GM21576 (cell line): ENCODE results near the gene OAF.
"Not testable (repeated sequence)": the region's sequence is repeated elsewhere in the genome, so short reads cannot be mapped to it uniquely, and the experiment has no call there.

Experiments used
- ATAC-seq: cut with Tn5 transposase; IDR thresholded peaks from one replicate; pipeline ENCODE4 v1.9.1; 2021; ENCODE audit warnings: mild to moderate bottlenecking, moderate library complexity; ENCODE audit not compliant: unreplicated experiment

OAF gene

GRCh38 chr11:120261931-120262330 lies 51.1 kb downstream of the OAF start:
- ATAC-seq = no peak

GRCh38 chr11:120267319-120267718 lies 56.5 kb downstream of the OAF start:
- ATAC-seq = no peak

DNA sequence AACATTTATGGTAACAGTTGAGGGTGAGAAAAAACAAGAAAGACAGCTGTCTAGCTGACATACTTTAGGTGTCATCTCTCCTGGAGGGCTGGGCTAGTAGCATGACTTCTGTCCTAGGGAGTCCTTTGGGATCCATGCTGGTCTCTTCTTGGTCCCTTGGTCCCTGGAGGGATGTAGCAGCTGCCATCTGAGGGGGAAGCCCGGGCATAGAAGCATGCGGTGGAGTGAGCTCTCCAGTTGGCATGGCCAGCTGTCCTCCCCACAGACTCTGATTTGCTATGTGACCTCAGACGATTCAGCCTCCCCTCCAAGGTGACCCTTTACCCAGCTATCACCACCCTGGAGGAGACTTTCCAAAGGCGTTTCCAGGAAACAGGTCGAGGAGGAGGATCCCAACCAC lies 57.9 kb downstream of the OAF start:
- ATAC-seq = no peak

GRCh38 chr11:120270386-120270785 lies 59.6 kb downstream of the OAF start:
- no peak for ATAC-seq

- ATAC-seq = no peak
Measured at GRCh38 chr11:120271672-120272071, 60.8 kb downstream of the OAF start.

DNA sequence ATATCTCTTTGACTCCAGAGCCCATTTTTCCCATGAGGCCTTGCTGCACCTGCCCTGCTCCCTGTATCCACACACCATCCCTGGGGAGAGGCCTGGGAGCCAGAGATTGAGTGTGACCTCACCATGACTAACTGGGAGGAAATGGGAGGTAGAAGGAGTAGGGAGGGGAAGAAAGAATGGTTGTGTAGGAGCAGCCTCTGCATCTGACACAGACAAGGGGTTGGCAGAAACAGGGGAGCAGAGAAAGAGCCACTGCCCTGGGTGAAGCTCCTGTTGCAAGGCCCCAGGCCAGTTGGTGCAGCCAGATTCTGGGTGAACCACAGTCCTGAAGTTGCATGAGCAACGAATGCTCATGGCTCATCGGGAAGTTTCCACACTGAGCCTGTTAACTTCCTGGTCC lies 61.5 kb downstream of the OAF start:
- no peak for ATAC-seq

GRCh38 chr11:120273432-120273831 lies 62.6 kb downstream of the OAF start:
- no peak for ATAC-seq

DNA sequence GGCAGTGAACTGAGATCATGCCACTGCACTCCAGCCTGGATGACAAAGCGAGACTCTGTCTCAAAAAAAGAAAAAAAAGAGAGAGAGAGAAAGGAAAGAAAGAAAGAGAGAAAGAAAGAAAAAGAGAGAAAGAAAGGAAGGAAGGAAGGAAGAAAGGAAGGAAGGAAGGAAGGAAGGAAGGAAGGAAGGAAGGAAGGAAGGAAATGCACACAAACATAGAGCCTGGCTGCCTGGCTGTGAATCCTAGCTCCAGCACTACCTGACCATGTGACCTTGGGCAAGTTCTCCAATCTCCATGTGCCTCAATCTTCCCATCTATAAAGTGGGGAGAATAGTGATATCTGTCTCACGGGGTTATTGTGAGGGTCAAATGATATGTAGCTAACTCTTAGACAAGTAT lies 63.1 kb downstream of the OAF start:
- not testable (repeated sequence) for ATAC-seq

GRCh38 chr11:120279502-120279901 lies 68.7 kb downstream of the OAF start:
- no peak for ATAC-seq
